Measurements from ENCODE around the gene MSH5.
"Not testable (repeated sequence)": the region's sequence is repeated elsewhere in the genome, so short reads cannot be mapped to it uniquely, and the experiment has no call there.

MSH5 gene

GRCh38 chr6:31702405-31702818 lies 37.4 kb upstream of the MSH5 start:
- H3K4me2 ChIP-seq (ENCODE audit: low read length), result peak overlapping the region; percentile 80
- H3K4me3 ChIP-seq (ENCODE audit: low read length), result peak overlapping the region; percentile 91
- H3K9me3 ChIP-seq (replicated peaks; ENCODE audit: low read length), result no peaks in the 10 kb centered on the region
- H3K27me3 ChIP-seq (ENCODE audit: control insufficient read depth, insufficient read depth, low read length), result no peaks in the 10 kb centered on the region
- H3K9ac ChIP-seq (ENCODE audit: low read depth, low read length), result peak overlapping the region; percentile 95
- peaks cover 4% of the 10 kb centered on the region for H3K36me3 ChIP-seq (ENCODE audit: insufficient read depth, low read length)
- peaks cover 24% of the 10 kb centered on the region for H3K4me1 ChIP-seq (ENCODE audit: control insufficient read depth, insufficient read depth, low read length)

GRCh38 chr6:31702819-31703716 lies 36.7 kb upstream of the MSH5 start, which contains the start of gene ABHD16A:
Gene ABHD16A, minus strand, starts transcription at chr6:31703324. Its CDS starts 43 bp downstream, at chr6:31703281.
- Histone ChIP-seq H3K9ac (ENCODE audit: low read depth, low read length) (peak within 1 kb of the TSS; percentile 95), H3K9me3 (replicated peaks; ENCODE audit: low read length) (no peaks in the 10 kb centered on the region), H3K4me2 (ENCODE audit: low read length) (peak within 1 kb of the TSS; percentile 80), H3K4me1 (ENCODE audit: control insufficient read depth, insufficient read depth, low read length) (peaks cover 21% of the 10 kb centered on the region), H3K4me3 (ENCODE audit: low read length) (peak within 1 kb of the TSS; percentile 91), H3K27me3 (ENCODE audit: control insufficient read depth, insufficient read depth, low read length) (no peaks in the 10 kb centered on the region), H3K36me3 (ENCODE audit: insufficient read depth, low read length) (peaks cover 4% of the 10 kb centered on the region)

- Histone ChIP-seq H3K4me1 (ENCODE audit: control insufficient read depth, insufficient read depth, low read length) (peaks cover 21% of the 10 kb centered on the region), H3K9me3 (replicated peaks; ENCODE audit: low read length) (no peaks in the 10 kb centered on the region)
Observed at GRCh38 chr6:31705931-31706330, 33.9 kb upstream of the MSH5 start.

GRCh38 chr6:31706599-31706998 lies 33.2 kb upstream of the MSH5 start, which contains the start of gene LY6G6F:
Gene LY6G6F, plus strand, starts transcription at chr6:31706866. Its CDS starts 41 bp downstream, at chr6:31706907.
- Histone ChIP-seq H3K9ac (ENCODE audit: low read depth, low read length) (no peak within 1 kb of the TSS), H3K4me3 (ENCODE audit: low read length) (no peak within 1 kb of the TSS), H3K4me2 (ENCODE audit: low read length) (no peak within 1 kb of the TSS)

More at GRCh38 chr6:31705931-31706330, 33.9 kb upstream of the MSH5 start:
- H3K27me3 ChIP-seq (ENCODE audit: control insufficient read depth, insufficient read depth, low read length), result no peaks in the 10 kb centered on the region
- H3K9ac ChIP-seq (ENCODE audit: low read depth, low read length), result no peak overlapping the region
- H3K36me3 ChIP-seq (ENCODE audit: insufficient read depth, low read length), result no peaks in the 10 kb centered on the region
- H3K4me2 ChIP-seq (ENCODE audit: low read length), result no peak overlapping the region
- H3K4me3 ChIP-seq (ENCODE audit: low read length), result no peak overlapping the region

GRCh38 chr6:31707701-31708100 lies 32.1 kb upstream of the MSH5 start:
- H3K4me3 ChIP-seq (ENCODE audit: low read length), result no peak overlapping the region
- H3K4me2 ChIP-seq (ENCODE audit: low read length), result no peak overlapping the region
- peaks cover 8% of the 10 kb centered on the region for H3K4me1 ChIP-seq (ENCODE audit: control insufficient read depth, insufficient read depth, low read length)
- no peaks in the 10 kb centered on the region for H3K36me3 ChIP-seq (ENCODE audit: insufficient read depth, low read length)
- H3K9ac ChIP-seq (ENCODE audit: low read depth, low read length), result no peak overlapping the region
- no peaks in the 10 kb centered on the region for H3K9me3 ChIP-seq (replicated peaks; ENCODE audit: low read length)
- H3K27me3 ChIP-seq (ENCODE audit: control insufficient read depth, insufficient read depth, low read length), result no peaks in the 10 kb centered on the region

More at GRCh38 chr6:31706599-31706998, 33.2 kb upstream of the MSH5 start, which contains the start of gene LY6G6F:
- Histone ChIP-seq H3K4me1 (ENCODE audit: control insufficient read depth, insufficient read depth, low read length) (peaks cover 15% of the 10 kb centered on the region), H3K36me3 (ENCODE audit: insufficient read depth, low read length) (no peaks in the 10 kb centered on the region), H3K27me3 (ENCODE audit: control insufficient read depth, insufficient read depth, low read length) (no peaks in the 10 kb centered on the region), H3K9me3 (replicated peaks; ENCODE audit: low read length) (no peaks in the 10 kb centered on the region)

- no peak overlapping the region for H3K4me2 ChIP-seq (ENCODE audit: low read length)
- no peak overlapping the region for H3K9ac ChIP-seq (ENCODE audit: low read depth, low read length)
- no peaks in the 10 kb centered on the region for H3K9me3 ChIP-seq (replicated peaks; ENCODE audit: low read length)
- no peaks in the 10 kb centered on the region for H3K36me3 ChIP-seq (ENCODE audit: insufficient read depth, low read length)
- peaks cover 2% of the 10 kb centered on the region for H3K27me3 ChIP-seq (ENCODE audit: control insufficient read depth, insufficient read depth, low read length)
- peaks cover 8% of the 10 kb centered on the region for H3K4me1 ChIP-seq (ENCODE audit: control insufficient read depth, insufficient read depth, low read length)
- H3K4me3 ChIP-seq (ENCODE audit: low read length), result no peak overlapping the region
Observed at GRCh38 chr6:31708224-31708623, 31.6 kb upstream of the MSH5 start.

- not testable (repeated sequence) for H3K4me1 ChIP-seq (ENCODE audit: control insufficient read depth, insufficient read depth, low read length); H3K36me3 ChIP-seq (ENCODE audit: insufficient read depth, low read length); H3K9ac ChIP-seq (ENCODE audit: low read depth, low read length); H3K4me2 ChIP-seq (ENCODE audit: low read length); H3K9me3 ChIP-seq (replicated peaks; ENCODE audit: low read length); H3K4me3 ChIP-seq (ENCODE audit: low read length); H3K27me3 ChIP-seq (ENCODE audit: control insufficient read depth, insufficient read depth, low read length)
Observed at GRCh38 chr6:31709157-31709556, 30.6 kb upstream of the MSH5 start.

GRCh38 chr6:31710523-31711219 lies 29.1 kb upstream of the MSH5 start:
- Histone ChIP-seq H3K27me3 (ENCODE audit: control insufficient read depth, insufficient read depth, low read length) (peaks cover 4% of the 10 kb centered on the region), H3K4me2 (ENCODE audit: low read length) (no peak overlapping the region), H3K4me3 (ENCODE audit: low read length) (no peak overlapping the region), H3K36me3 (ENCODE audit: insufficient read depth, low read length) (no peaks in the 10 kb centered on the region), H3K9me3 (replicated peaks; ENCODE audit: low read length) (no peaks in the 10 kb centered on the region), H3K9ac (ENCODE audit: low read depth, low read length) (no peak overlapping the region), H3K4me1 (ENCODE audit: control insufficient read depth, insufficient read depth, low read length) (no peaks in the 10 kb centered on the region)

- H3K27me3 ChIP-seq (ENCODE audit: control insufficient read depth, insufficient read depth, low read length), result peaks cover 4% of the 10 kb centered on the region
- H3K4me2 ChIP-seq (ENCODE audit: low read length), result no peak overlapping the region
- H3K36me3 ChIP-seq (ENCODE audit: insufficient read depth, low read length), result no peaks in the 10 kb centered on the region
- no peaks in the 10 kb centered on the region for H3K4me1 ChIP-seq (ENCODE audit: control insufficient read depth, insufficient read depth, low read length)
- H3K9ac ChIP-seq (ENCODE audit: low read depth, low read length), result no peak overlapping the region
- H3K4me3 ChIP-seq (ENCODE audit: low read length), result no peak overlapping the region
- no peaks in the 10 kb centered on the region for H3K9me3 ChIP-seq (replicated peaks; ENCODE audit: low read length)
Observed at GRCh38 chr6:31711233-31711632, 28.6 kb upstream of the MSH5 start.

- H3K4me2 ChIP-seq (ENCODE audit: low read length), result no peak overlapping the region
- peaks cover 4% of the 10 kb centered on the region for H3K27me3 ChIP-seq (ENCODE audit: control insufficient read depth, insufficient read depth, low read length)
- H3K9me3 ChIP-seq (replicated peaks; ENCODE audit: low read length), result no peaks in the 10 kb centered on the region
- no peak overlapping the region for H3K4me3 ChIP-seq (ENCODE audit: low read length)
- no peaks in the 10 kb centered on the region for H3K4me1 ChIP-seq (ENCODE audit: control insufficient read depth, insufficient read depth, low read length)
- no peaks in the 10 kb centered on the region for H3K36me3 ChIP-seq (ENCODE audit: insufficient read depth, low read length)
- H3K9ac ChIP-seq (ENCODE audit: low read depth, low read length), result no peak overlapping the region
Observed at GRCh38 chr6:31712296-31712695, 27.5 kb upstream of the MSH5 start.

GRCh38 chr6:31713465-31713864 lies 26.3 kb upstream of the MSH5 start:
- H3K4me3 ChIP-seq (ENCODE audit: low read length), result no peak overlapping the region
- peaks cover 4% of the 10 kb centered on the region for H3K27me3 ChIP-seq (ENCODE audit: control insufficient read depth, insufficient read depth, low read length)
- no peaks in the 10 kb centered on the region for H3K4me1 ChIP-seq (ENCODE audit: control insufficient read depth, insufficient read depth, low read length)
- H3K4me2 ChIP-seq (ENCODE audit: low read length), result no peak overlapping the region
- H3K9me3 ChIP-seq (replicated peaks; ENCODE audit: low read length), result no peaks in the 10 kb centered on the region
- H3K9ac ChIP-seq (ENCODE audit: low read depth, low read length), result no peak overlapping the region
- no peaks in the 10 kb centered on the region for H3K36me3 ChIP-seq (ENCODE audit: insufficient read depth, low read length)

Measured in skeletal muscle satellite cell (primary cell).